Lower leg skin (tissue), 4 donors: ENCODE results near the gene GNS. TPM values are rescaled to one million over a fixed set of nuclear protein-coding genes. Genes with fewer than 3 reads are reported as not detected.

Experiments
- DNase-seq, 2 donors: peaks; one replicate each; pipeline ENCODE4 v3.0.0-alpha.2; 2019; ENCODE audit warnings: low spot score in 2 of 2
- H3K4me3 ChIP-seq: fragments of 200-600 bp; sonication (generic); 2 replicates; pipeline ENCODE4 v1.5.1; 2017; ENCODE audit warnings: mild to moderate bottlenecking, low read depth; ENCODE audit not compliant: poor library complexity, severe bottlenecking
- CTCF ChIP-seq, 3 donors: fragments of 450-650 bp; IDR thresholded peaks; one replicate each; pipeline ENCODE4 v1.5.1; 2016; ENCODE audit warnings: antibody characterized with exemption in 3 of 3, mild to moderate bottlenecking in 3 of 3, moderate library complexity in 2 of 3
- POLR2A ChIP-seq, 2 donors: fragments of 450-650 bp; IDR thresholded peaks; one replicate each; pipeline ENCODE4 v1.6.1; 2016 to 2017; ENCODE audit warnings: antibody characterized with exemption in 2 of 2, mild to moderate bottlenecking in 1 of 2, moderate library complexity in 1 of 2
- WGBS, 2 donors: methylation state at CpG; one replicate each; pipeline ENCODE4 v1.1.5; 2018; 5-methylcytosine and 5-hydroxymethylcytosine counted together
- intact Hi-C: fragments of 100-400 bp; cut with DNase I; formaldehyde crosslinking; loops from one replicate; pipeline ENCODE4 v1.15.0; 2023; ENCODE audit warnings: low total_unique reads
- total RNA-seq, 4 donors: library from RNA; depleted of rRNA; stranded (reverse); fragments of >200 nt; gene quantifications; one replicate each; pipeline ENCODE4 v1.1.0, GENCODE V29; 2016

Gene GNS
- total RNA-seq, 4 donors from 2014 or later, result 42.6 to 64.1 (median 50.1) TPM

DNA sequence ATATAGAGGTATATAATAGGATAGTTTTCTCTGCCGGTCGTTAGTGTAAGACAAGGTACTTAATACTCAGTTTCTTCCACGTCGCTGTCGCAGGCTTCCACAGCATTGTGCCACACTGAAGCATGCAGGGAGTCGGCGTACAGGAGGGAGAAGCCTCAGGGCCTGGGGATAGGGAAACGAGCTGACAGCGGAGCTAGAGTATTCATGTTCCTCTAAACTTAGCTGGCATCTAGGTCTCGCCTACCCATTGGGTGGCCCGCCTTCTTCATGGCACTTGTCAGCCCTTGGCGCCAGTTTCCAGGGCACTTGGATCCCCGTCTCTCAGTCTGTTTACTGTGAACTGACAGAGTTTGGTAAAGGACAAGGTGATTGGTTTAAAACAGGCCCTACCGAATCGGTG lies 73.6 kb downstream of the GNS start:
- no peak overlapping the region for H3K4me3 ChIP-seq
- no peak for DNase-seq
- no peak for TF ChIP-seq CTCF (IDR thresholded peaks at IDR 0.05)
- no peak for TF ChIP-seq POLR2A (IDR thresholded peaks at IDR 0.05)
- intact Hi-C loops, result no loop called here
- 94 to 95% methylated on average over 15 of the region's 15 CpGs for WGBS, 2 donors

DNA sequence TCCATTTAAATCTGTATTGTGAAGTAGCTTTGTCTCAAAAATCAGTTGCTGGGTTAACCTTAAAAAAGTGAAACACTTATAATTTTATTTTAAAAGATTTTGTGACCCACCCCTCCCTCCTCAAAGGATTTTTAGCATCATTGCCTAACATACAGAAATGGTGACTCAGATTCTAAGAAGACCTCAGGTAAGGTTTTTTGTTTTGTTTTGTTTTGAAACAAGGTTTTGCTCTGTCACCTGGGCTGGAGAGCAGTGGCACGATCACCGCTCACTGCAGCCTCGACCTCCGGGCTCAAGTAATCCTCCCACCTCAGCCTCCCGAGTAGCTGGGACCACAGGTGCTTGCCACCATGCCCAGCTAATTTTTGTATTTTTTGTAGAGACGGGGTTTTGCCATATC lies 74.2 kb downstream of the GNS start:
- intact Hi-C loops, result no loop called here
- TF ChIP-seq POLR2A (IDR thresholded peaks at IDR 0.05) (no peak), CTCF (IDR thresholded peaks at IDR 0.05) (no peak)
- WGBS, 2 donors, result 91 to 96% methylated on average over 6 of the region's 6 CpGs
- no peak for DNase-seq
- no peak overlapping the region for H3K4me3 ChIP-seq

- WGBS, 2 donors, result 88 to 92% methylated on average over 10 of the region's 10 CpGs
These were observed 75.2 kb downstream of the GNS start for GRCh38 chr12:64683816-64684543.

DNA sequence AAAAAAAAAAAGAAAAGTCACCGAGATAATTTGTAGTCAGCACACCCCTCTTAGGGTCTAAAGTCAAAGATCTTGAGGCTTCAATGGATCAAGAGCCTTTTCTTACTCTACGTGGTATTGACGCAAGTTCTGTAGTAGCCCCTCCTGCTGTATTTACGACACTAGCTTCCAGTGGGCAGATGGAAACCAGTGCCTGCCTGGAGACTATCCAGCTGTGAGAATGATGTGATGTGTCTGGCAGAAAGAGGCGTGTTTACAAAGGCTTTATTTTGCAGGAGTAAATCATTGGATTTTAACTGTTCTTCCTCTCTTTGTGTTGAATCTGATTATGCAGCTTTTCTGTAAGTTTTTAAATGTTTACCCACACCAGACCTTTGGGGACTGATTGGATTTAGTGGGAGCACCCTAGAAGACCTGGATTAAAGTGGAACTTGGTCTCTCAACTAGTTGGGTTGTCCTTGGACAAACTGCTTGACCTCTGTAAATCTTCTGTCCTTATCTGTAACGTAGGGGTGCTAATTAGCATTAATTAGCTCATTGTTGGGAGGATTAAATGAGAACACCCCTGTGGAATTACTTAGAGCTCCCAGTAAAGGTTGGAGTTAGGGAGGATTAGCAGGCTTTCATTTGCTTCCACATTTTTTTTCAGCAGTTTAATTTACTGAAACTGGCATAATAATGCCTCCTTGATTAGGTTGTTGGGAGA lies 76.5 kb downstream of the GNS start:
- TF ChIP-seq CTCF (IDR thresholded peaks at IDR 0.05) (no peak), POLR2A (IDR thresholded peaks at IDR 0.05) (no peak)
- 52 to 59% methylated on average over 6 of the region's 6 CpGs for WGBS, 2 donors
- peak in 1 of 2 donors; percentile 67 for DNase-seq
- no peak overlapping the region for H3K4me3 ChIP-seq
- intact Hi-C loops, result no loop called here

More at GRCh38 chr12:64683816-64684543, 75.2 kb downstream of the GNS start:
- intact Hi-C loops, result no loop called here
- DNase-seq, result peak in 1 of 2 donors; percentile 29
- no peak for TF ChIP-seq CTCF (IDR thresholded peaks at IDR 0.05)
- no peak for TF ChIP-seq POLR2A (IDR thresholded peaks at IDR 0.05)
- H3K4me3 ChIP-seq, result no peak overlapping the region

DNA sequence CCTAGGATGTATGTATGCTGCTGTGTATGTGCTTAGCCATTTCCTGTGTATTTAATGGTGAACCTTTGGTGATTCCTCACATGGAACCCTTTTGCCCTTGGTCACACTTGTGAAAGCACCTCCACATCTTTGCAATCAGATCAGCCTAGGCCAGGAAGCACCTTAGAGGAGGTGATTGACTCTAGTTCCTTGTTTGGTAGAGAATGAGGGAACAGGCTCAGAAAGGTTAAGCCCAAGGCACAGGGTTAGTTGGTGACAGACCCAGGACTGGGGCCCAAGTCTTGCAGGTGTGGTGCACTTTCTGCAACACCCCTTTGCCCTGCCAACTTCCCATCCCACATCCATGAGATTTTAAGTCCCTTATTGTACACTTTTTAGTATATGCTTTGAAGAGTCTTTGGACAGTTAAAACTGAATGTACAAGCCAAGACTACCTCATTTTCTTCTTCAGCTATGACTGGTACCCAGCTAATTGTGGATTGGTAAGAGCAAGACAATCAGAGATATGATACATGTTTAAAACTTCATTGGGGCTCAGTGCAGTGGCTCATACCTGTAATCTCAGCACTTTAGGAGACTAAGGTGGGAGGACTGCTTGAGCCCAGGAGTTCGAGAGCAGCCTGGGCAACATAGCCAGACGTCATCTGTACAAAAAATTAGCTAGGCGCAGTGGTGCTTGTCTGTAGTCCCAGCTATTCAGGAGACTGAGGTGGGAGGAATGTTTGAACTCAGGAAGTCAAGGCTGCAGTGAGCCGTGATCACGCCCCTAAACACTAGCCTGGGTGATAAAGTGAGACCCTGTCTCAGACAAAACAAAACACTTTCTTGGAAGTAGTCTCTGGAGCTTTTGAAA lies 77.8 kb downstream of the GNS start:
- WGBS, 2 donors, result 93 to 98% methylated on average over 5 of the region's 5 CpGs
- no peak overlapping the region for H3K4me3 ChIP-seq
- DNase-seq, result peak in 1 of 2 donors; percentile 45
- intact Hi-C loops, result no loop called here
- TF ChIP-seq CTCF (IDR thresholded peaks at IDR 0.05) (no peak), POLR2A (IDR thresholded peaks at IDR 0.05) (no peak)
